DND-41 (cell line): ENCODE data around the gene BAIAP2.

Source experiments
- ATAC-seq: fragments of 200-7000 bp; cut with Tn5 transposase; 3 replicates; pipeline ENCODE4 v1.9.1; 2021; ENCODE audit warnings: low read depth; ENCODE audit not compliant: insufficient read depth
- DNase-seq: peaks from one replicate; pipeline ENCODE4 v3.0.0-alpha.2; 2020
- H2AFZ ChIP-seq: 2 replicates; pipeline ENCODE4 v1.6.0; 2012; ENCODE audit warnings: low read depth, low read length
- H3K27ac ChIP-seq: 2 replicates; pipeline ENCODE4 v1.5.1; 2012; ENCODE audit warnings: low read length, inconsistent platforms
- H3K27me3 ChIP-seq: fragments of 200-600 bp; sonication (generic); 2 replicates; pipeline ENCODE4 v1.6.0; 2012; ENCODE audit warnings: low read length, mild to moderate bottlenecking, inconsistent platforms; ENCODE audit not compliant: insufficient read depth, poor library complexity
- H3K36me3 ChIP-seq: 2 replicates; pipeline ENCODE4 v1.5.1; 2012; ENCODE audit warnings: low read length, inconsistent platforms; ENCODE audit not compliant: insufficient read depth
- H3K4me1 ChIP-seq: 2 replicates; pipeline ENCODE4 v1.5.1; 2012; ENCODE audit warnings: mild to moderate bottlenecking, low read length; ENCODE audit not compliant: insufficient read depth
- H3K4me2 ChIP-seq: 2 replicates; pipeline ENCODE4 v1.6.0; 2012; ENCODE audit warnings: mild to moderate bottlenecking, moderate library complexity, low read length, inconsistent platforms; ENCODE audit not compliant: insufficient read depth
- H3K4me3 ChIP-seq, 2 experiments: fragments of 200-600 bp in 1 of 2; shearing (Covaris generic) in 1 of 2; 2 replicates each; pipeline ENCODE4 v1.5.1; 2012 to 2016; ENCODE audit warnings: inconsistent platforms in 2 of 2, low read length in 2 of 2, mild to moderate bottlenecking in 2 of 2, low read depth in 1 of 2, moderate library complexity in 1 of 2
- H3K79me2 ChIP-seq: 2 replicates; pipeline ENCODE4 v1.6.0; 2012; ENCODE audit warnings: low read length, inconsistent platforms; ENCODE audit not compliant: insufficient read depth
- H3K9ac ChIP-seq: 2 replicates; pipeline ENCODE4 v1.6.0; 2012; ENCODE audit warnings: low read depth, mild to moderate bottlenecking, inconsistent platforms, low read length, moderate library complexity
- H3K9me3 ChIP-seq: 2 replicates; pipeline ENCODE4 v1.5.1; 2012; ENCODE audit warnings: low read length, moderate library complexity, mild to moderate bottlenecking, inconsistent platforms; ENCODE audit not compliant: insufficient read depth, severe bottlenecking
- H4K20me1 ChIP-seq: 2 replicates; pipeline ENCODE4 v1.6.0; 2012; ENCODE audit warnings: low read length; ENCODE audit not compliant: insufficient read depth
- CTCF ChIP-seq: IDR thresholded peaks from 2 replicates; pipeline ENCODE4 v1.5.1; 2012; ENCODE audit warnings: borderline replicate concordance, low read length, moderate library complexity, mild to moderate bottlenecking; ENCODE audit not compliant: poor library complexity, severe bottlenecking; ENCODE audit errors: extremely low read depth
- EZH2 ChIP-seq: IDR thresholded peaks from 3 replicates; pipeline ENCODE4 v1.6.1; 2012; ENCODE audit warnings: borderline replicate concordance, low read depth, mild to moderate bottlenecking, moderate library complexity, low read length, inconsistent platforms; ENCODE audit not compliant: severe bottlenecking

The BAIAP2 gene

GRCh38 chr17:81154961-81155360 lies 120.0 kb downstream of the BAIAP2 start:
- Histone ChIP-seq H3K27me3 (peaks cover 3% of the 10 kb centered on the region), H3K36me3 (no peaks in the 10 kb centered on the region), H3K9me3 (no peaks in the 10 kb centered on the region)

GRCh38 chr17:81156866-81157805 lies 122.2 kb downstream of the BAIAP2 start:
- no peak overlapping the region for H3K9ac ChIP-seq

More at GRCh38 chr17:81154961-81155360, 120.0 kb downstream of the BAIAP2 start:
- Histone ChIP-seq H3K4me3 (no peak overlapping the region), H3K4me1 (no peaks in the 10 kb centered on the region), H3K79me2 (no peaks in the 10 kb centered on the region), H3K4me2 (no peak overlapping the region), H4K20me1 (no peaks in the 10 kb centered on the region), H3K9ac (no peak overlapping the region), H3K27ac (no peak overlapping the region), H2AFZ (no peak overlapping the region)
- TF ChIP-seq CTCF, result no peak
- no peak for TF ChIP-seq EZH2
- ATAC-seq (no peak), DNase-seq (no peak)

GRCh38 chr17:81157848-81158687 lies 123.1 kb downstream of the BAIAP2 start:
- no peak overlapping the region for H3K27ac ChIP-seq
- DNase-seq (no peak), ATAC-seq (no peak)
- H3K9me3 ChIP-seq, result no peaks in the 10 kb centered on the region
- H3K4me1 ChIP-seq, result no peaks in the 10 kb centered on the region
- no peaks in the 10 kb centered on the region; the same call in 1 of the 2 replicates for H4K20me1 ChIP-seq
- H2AFZ ChIP-seq, result no peak overlapping the region
- no peaks in the 10 kb centered on the region for H3K36me3 ChIP-seq
- no peak overlapping the region for H3K4me3 ChIP-seq
- no peak overlapping the region for H3K9ac ChIP-seq
- TF ChIP-seq EZH2 (no peak), CTCF (no peak)
- H3K27me3 ChIP-seq, result no peaks in the 10 kb centered on the region
- no peak overlapping the region for H3K4me2 ChIP-seq
- no peaks in the 10 kb centered on the region for H3K79me2 ChIP-seq

More at GRCh38 chr17:81156866-81157805, 122.2 kb downstream of the BAIAP2 start:
- H3K79me2 ChIP-seq, result no peaks in the 10 kb centered on the region
- no peaks in the 10 kb centered on the region for H3K9me3 ChIP-seq
- no peaks in the 10 kb centered on the region for H3K4me1 ChIP-seq
- no peak for TF ChIP-seq EZH2
- TF ChIP-seq CTCF, result no peak
- peaks cover 3% of the 10 kb centered on the region for H3K27me3 ChIP-seq
- H3K4me3 ChIP-seq, result no peak overlapping the region
- H4K20me1 ChIP-seq, result no peaks in the 10 kb centered on the region; the same call in 1 of the 2 replicates
- no peak overlapping the region for H3K27ac ChIP-seq
- H2AFZ ChIP-seq, result no peak overlapping the region
- DNase-seq (no peak), ATAC-seq (no peak)
- no peaks in the 10 kb centered on the region for H3K36me3 ChIP-seq
- H3K4me2 ChIP-seq, result no peak overlapping the region
